ENCODE measurements around the gene DOK6. TPM values are rescaled to one million over a fixed set of nuclear protein-coding genes. Genes with fewer than 3 reads are reported as not detected.

The DOK6 gene
- total RNA-seq, 1 experiment from 2014 or later = not detected

GRCh38 chr18:69737851-69738250 lies 337.2 kb downstream of the DOK6 start:
- Histone ChIP-seq H3K4me3 (ENCODE audit: low read length) (no peak overlapping the region), H3K27ac (ENCODE audit: low read length) (no peak overlapping the region), H3K79me2 (ENCODE audit: low read length) (no peaks in the 10 kb centered on the region), H3K27me3 (ENCODE audit: low read length) (no peaks in the 10 kb centered on the region), H3K4me2 (ENCODE audit: low read depth, low read length, poor library complexity, severe bottlenecking) (no peak overlapping the region), H4K20me1 (ENCODE audit: insufficient read depth, low read depth, low read length) (no peaks in the 10 kb centered on the region), H3K9me2 (replicated peaks; ENCODE audit: insufficient read depth, low read length) (0 out of 2 replicates have a peak, but pooled peaks cover 5% of the 10 kb centered on the region), H3K4me1 (ENCODE audit: low read length) (no peaks in the 10 kb centered on the region), H2AFZ (ENCODE audit: low read length) (no peak overlapping the region), H3K9ac (ENCODE audit: low read length) (no peak overlapping the region), H3K9me3 (ENCODE audit: low read length) (no peaks in the 10 kb centered on the region), H3K36me3 (ENCODE audit: insufficient read depth, low read length) (no peaks in the 10 kb centered on the region)
- DNase-seq = no peak

GRCh38 chr18:69747388-69747787 lies 346.7 kb downstream of the DOK6 start:
- Histone ChIP-seq H3K27me3 (ENCODE audit: low read length) (no peaks in the 10 kb centered on the region), H4K20me1 (ENCODE audit: insufficient read depth, low read depth, low read length) (no peaks in the 10 kb centered on the region), H2AFZ (ENCODE audit: low read length) (no peak overlapping the region), H3K9ac (ENCODE audit: low read length) (no peak overlapping the region), H3K9me3 (ENCODE audit: low read length) (no peaks in the 10 kb centered on the region), H3K4me3 (ENCODE audit: low read length) (no peak overlapping the region), H3K9me2 (replicated peaks; ENCODE audit: insufficient read depth, low read length) (no peaks in the 10 kb centered on the region), H3K79me2 (ENCODE audit: low read length) (no peaks in the 10 kb centered on the region), H3K4me1 (ENCODE audit: low read length) (no peaks in the 10 kb centered on the region), H3K36me3 (ENCODE audit: insufficient read depth, low read length) (no peaks in the 10 kb centered on the region), H3K27ac (ENCODE audit: low read length) (no peak overlapping the region), H3K4me2 (ENCODE audit: low read depth, low read length, poor library complexity, severe bottlenecking) (no peak overlapping the region)
- DNase-seq = no peak

GRCh38 chr18:69752737-69753380 lies 352.2 kb downstream of the DOK6 start:
- H3K36me3 ChIP-seq (ENCODE audit: insufficient read depth, low read length) = no peaks in the 10 kb centered on the region

DNA sequence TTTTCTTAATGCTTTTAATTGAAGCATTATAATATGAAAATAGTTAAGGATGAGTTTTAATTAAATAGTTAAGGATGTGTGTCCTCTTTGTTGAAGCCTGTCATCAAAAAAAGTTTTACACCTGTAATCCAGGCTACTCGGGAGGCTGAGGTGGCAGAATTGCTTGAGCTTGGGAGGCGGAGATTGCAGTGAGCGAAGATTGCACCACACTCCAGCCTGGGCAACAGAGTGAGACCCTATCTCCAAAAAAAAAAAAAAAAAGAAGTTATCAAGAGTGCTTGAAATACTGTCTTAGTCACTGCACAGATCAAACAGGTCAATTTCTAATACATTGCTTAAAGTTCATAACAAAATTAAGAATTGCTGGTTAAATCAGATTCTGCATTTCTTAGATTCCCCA lies 353.4 kb downstream of the DOK6 start:
- peaks cover 5% of the 10 kb centered on the region for H3K4me1 ChIP-seq (ENCODE audit: low read length)
- no peak overlapping the region for H3K4me3 ChIP-seq (ENCODE audit: low read length)
- no peak overlapping the region for H3K27ac ChIP-seq (ENCODE audit: low read length)
- H3K79me2 ChIP-seq (ENCODE audit: low read length) = no peaks in the 10 kb centered on the region
- H3K4me2 ChIP-seq (ENCODE audit: low read depth, low read length, poor library complexity, severe bottlenecking) = no peak overlapping the region
- H3K36me3 ChIP-seq (ENCODE audit: insufficient read depth, low read length) = no peaks in the 10 kb centered on the region
- no peaks in the 10 kb centered on the region for H3K9me2 ChIP-seq (replicated peaks; ENCODE audit: insufficient read depth, low read length)
- no peaks in the 10 kb centered on the region for H4K20me1 ChIP-seq (ENCODE audit: insufficient read depth, low read depth, low read length)
- H3K27me3 ChIP-seq (ENCODE audit: low read length) = no peaks in the 10 kb centered on the region
- no peak overlapping the region for H2AFZ ChIP-seq (ENCODE audit: low read length)
- H3K9ac ChIP-seq (ENCODE audit: low read length) = no peak overlapping the region
- H3K9me3 ChIP-seq (ENCODE audit: low read length) = no peaks in the 10 kb centered on the region
- DNase-seq = no peak

More at GRCh38 chr18:69752737-69753380, 352.2 kb downstream of the DOK6 start:
- Histone ChIP-seq H3K79me2 (ENCODE audit: low read length) (no peaks in the 10 kb centered on the region), H3K27ac (ENCODE audit: low read length) (no peak overlapping the region), H3K9me2 (replicated peaks; ENCODE audit: insufficient read depth, low read length) (no peaks in the 10 kb centered on the region), H3K4me3 (ENCODE audit: low read length) (no peak overlapping the region), H3K4me2 (ENCODE audit: low read depth, low read length, poor library complexity, severe bottlenecking) (no peak overlapping the region), H3K9ac (ENCODE audit: low read length) (no peak overlapping the region), H4K20me1 (ENCODE audit: insufficient read depth, low read depth, low read length) (no peaks in the 10 kb centered on the region), H2AFZ (ENCODE audit: low read length) (no peak overlapping the region), H3K4me1 (ENCODE audit: low read length) (peaks cover 4% of the 10 kb centered on the region), H3K27me3 (ENCODE audit: low read length) (no peaks in the 10 kb centered on the region), H3K9me3 (ENCODE audit: low read length) (no peaks in the 10 kb centered on the region)
- no peak for DNase-seq

DNA sequence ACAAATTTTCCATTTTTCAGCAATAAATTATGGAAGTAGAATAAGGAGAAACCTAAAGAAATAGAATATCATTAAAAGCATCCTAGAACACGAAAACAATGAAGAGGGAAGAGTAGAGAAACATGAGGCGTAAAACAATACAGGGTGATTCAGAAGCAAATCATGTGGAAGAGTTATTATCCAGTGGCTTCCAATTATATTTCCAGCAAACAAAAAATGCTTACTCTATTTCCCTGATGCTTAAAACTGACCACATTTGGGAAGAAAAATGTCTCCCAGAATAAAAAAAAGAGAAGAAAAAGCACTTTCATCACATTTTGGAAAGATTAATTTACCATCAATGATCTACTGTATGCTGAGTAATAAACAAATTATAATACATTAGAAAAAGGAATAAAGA lies 354.4 kb downstream of the DOK6 start:
- no peak overlapping the region for H3K9ac ChIP-seq (ENCODE audit: low read length)
- peaks cover 5% of the 10 kb centered on the region for H3K4me1 ChIP-seq (ENCODE audit: low read length)
- H2AFZ ChIP-seq (ENCODE audit: low read length) = no peak overlapping the region
- H4K20me1 ChIP-seq (ENCODE audit: insufficient read depth, low read depth, low read length) = no peaks in the 10 kb centered on the region
- H3K9me2 ChIP-seq (replicated peaks; ENCODE audit: insufficient read depth, low read length) = no peaks in the 10 kb centered on the region
- DNase-seq = no peak
- H3K27me3 ChIP-seq (ENCODE audit: low read length) = no peaks in the 10 kb centered on the region
- H3K4me3 ChIP-seq (ENCODE audit: low read length) = no peak overlapping the region
- H3K79me2 ChIP-seq (ENCODE audit: low read length) = no peaks in the 10 kb centered on the region
- no peak overlapping the region for H3K27ac ChIP-seq (ENCODE audit: low read length)
- no peak overlapping the region for H3K4me2 ChIP-seq (ENCODE audit: low read depth, low read length, poor library complexity, severe bottlenecking)
- H3K36me3 ChIP-seq (ENCODE audit: insufficient read depth, low read length) = no peaks in the 10 kb centered on the region
- H3K9me3 ChIP-seq (ENCODE audit: low read length) = no peaks in the 10 kb centered on the region

DNA sequence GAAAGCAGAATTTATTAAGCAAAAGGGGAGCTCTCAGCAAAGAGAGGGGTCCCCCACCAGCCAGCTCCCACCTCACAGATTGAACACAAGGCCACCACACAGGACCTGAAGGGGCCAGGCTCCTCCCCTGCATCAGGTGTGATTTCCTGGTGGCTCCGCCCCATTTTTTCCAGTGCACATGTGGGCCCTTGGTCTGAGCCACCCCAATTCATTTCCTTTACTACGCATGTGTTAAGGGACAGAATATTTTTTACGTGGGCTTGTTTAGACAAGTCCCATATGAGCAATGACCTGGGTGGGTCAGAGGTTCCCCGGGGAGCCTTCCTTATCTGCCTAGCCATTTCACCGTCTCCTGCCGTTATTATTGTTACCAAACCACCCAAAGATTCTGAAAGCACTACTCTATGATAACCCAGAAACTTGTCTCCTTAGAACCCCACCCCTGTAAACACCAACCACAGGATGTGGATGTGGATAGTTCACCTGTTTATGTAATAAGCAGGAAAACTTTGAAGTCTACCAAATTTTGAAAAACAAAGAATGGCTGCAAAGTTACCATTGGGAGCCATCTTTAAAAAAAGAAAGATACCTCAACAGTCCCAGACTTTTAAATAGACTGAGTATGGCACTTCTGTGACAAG lies 355.3 kb downstream of the DOK6 start:
- Histone ChIP-seq H3K4me1 (ENCODE audit: low read length) (peaks cover 5% of the 10 kb centered on the region), H3K27ac (ENCODE audit: low read length) (no peak overlapping the region), H3K79me2 (ENCODE audit: low read length) (no peaks in the 10 kb centered on the region), H3K9me2 (replicated peaks; ENCODE audit: insufficient read depth, low read length) (no peaks in the 10 kb centered on the region), H3K9me3 (ENCODE audit: low read length) (no peaks in the 10 kb centered on the region), H2AFZ (ENCODE audit: low read length) (no peak overlapping the region), H3K27me3 (ENCODE audit: low read length) (no peaks in the 10 kb centered on the region), H3K36me3 (ENCODE audit: insufficient read depth, low read length) (no peaks in the 10 kb centered on the region), H3K4me2 (ENCODE audit: low read depth, low read length, poor library complexity, severe bottlenecking) (no peak overlapping the region), H4K20me1 (ENCODE audit: insufficient read depth, low read depth, low read length) (no peaks in the 10 kb centered on the region), H3K4me3 (ENCODE audit: low read length) (no peak overlapping the region), H3K9ac (ENCODE audit: low read length) (no peak overlapping the region)
- no peak for DNase-seq

GRCh38 chr18:69757733-69758132 lies 357.0 kb downstream of the DOK6 start:
- Histone ChIP-seq H3K36me3 (ENCODE audit: insufficient read depth, low read length) (no peaks in the 10 kb centered on the region), H3K4me3 (ENCODE audit: low read length) (no peak overlapping the region), H3K27me3 (ENCODE audit: low read length) (no peaks in the 10 kb centered on the region), H3K9ac (ENCODE audit: low read length) (no peak overlapping the region), H3K9me2 (replicated peaks; ENCODE audit: insufficient read depth, low read length) (no peaks in the 10 kb centered on the region), H2AFZ (ENCODE audit: low read length) (no peak overlapping the region), H3K4me2 (ENCODE audit: low read depth, low read length, poor library complexity, severe bottlenecking) (no peak overlapping the region), H3K9me3 (ENCODE audit: low read length) (no peaks in the 10 kb centered on the region), H3K4me1 (ENCODE audit: low read length) (peaks cover 5% of the 10 kb centered on the region), H4K20me1 (ENCODE audit: insufficient read depth, low read depth, low read length) (no peaks in the 10 kb centered on the region), H3K27ac (ENCODE audit: low read length) (no peak overlapping the region), H3K79me2 (ENCODE audit: low read length) (no peaks in the 10 kb centered on the region)
- no peak for DNase-seq

DNA sequence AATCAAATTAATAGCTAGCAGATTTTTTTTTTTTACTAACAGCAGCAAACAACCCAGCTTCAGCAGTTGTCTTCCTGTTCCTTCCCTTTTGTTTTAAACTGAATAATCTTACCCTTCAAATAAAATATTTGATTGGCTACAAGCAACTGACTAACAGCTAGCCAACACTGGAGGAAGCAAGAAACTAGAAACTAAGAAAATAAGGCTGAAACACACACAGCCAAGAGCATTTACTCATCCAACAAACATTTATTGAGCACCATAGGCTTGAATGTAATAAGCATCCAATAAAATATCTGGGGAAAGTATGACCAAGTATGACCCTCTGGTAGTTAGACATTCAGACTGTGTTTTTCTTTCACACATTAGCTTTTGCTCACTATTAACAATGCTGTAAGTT lies 357.8 kb downstream of the DOK6 start:
- no peaks in the 10 kb centered on the region for H3K79me2 ChIP-seq (ENCODE audit: low read length)

More for the DNA sequence above, 357.8 kb downstream of the DOK6 start:
- no peaks in the 10 kb centered on the region for H3K36me3 ChIP-seq (ENCODE audit: insufficient read depth, low read length)
- H3K9ac ChIP-seq (ENCODE audit: low read length) = no peak overlapping the region
- no peak for DNase-seq
- H2AFZ ChIP-seq (ENCODE audit: low read length) = no peak overlapping the region
- H3K27me3 ChIP-seq (ENCODE audit: low read length) = no peaks in the 10 kb centered on the region
- no peaks in the 10 kb centered on the region for H3K9me3 ChIP-seq (ENCODE audit: low read length)
- H3K9me2 ChIP-seq (replicated peaks; ENCODE audit: insufficient read depth, low read length) = no peaks in the 10 kb centered on the region
- H3K4me1 ChIP-seq (ENCODE audit: low read length) = peaks cover 5% of the 10 kb centered on the region
- H3K4me2 ChIP-seq (ENCODE audit: low read depth, low read length, poor library complexity, severe bottlenecking) = no peak overlapping the region
- H4K20me1 ChIP-seq (ENCODE audit: insufficient read depth, low read depth, low read length) = no peaks in the 10 kb centered on the region
- H3K27ac ChIP-seq (ENCODE audit: low read length) = no peak overlapping the region
- no peak overlapping the region for H3K4me3 ChIP-seq (ENCODE audit: low read length)
